ENCODE measurements around the gene CACNA1C.
A peak's percentile ranks its signal among the peaks of the same experiment; 100 is the strongest.

Gene CACNA1C

DNA sequence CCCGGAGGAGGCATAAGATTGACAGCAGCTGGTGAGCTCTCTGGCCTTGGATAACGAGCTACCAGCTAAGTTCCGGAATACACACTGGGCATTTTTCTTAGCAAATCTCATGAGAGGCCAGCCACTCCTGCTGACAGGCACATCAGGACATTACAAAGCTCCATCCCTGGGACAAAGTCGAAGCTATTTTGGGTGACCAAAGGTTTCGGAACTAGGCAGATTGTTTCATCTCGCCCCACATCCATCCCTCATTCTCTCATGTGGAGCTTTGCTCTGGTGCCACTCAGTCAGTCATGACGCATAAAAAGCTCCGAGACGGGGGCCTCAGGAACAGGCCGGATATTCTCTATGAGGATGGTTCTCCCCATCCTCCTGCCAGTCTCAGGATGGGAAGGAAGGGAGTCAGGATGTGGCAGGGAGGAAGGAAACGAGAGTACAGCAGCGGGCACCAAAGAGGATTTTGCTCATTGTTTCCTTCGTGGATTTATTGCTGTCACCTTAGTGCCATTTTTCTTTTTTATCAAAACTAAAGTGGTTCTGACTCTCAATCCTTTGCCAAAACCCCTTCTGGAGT lies 488.9 kb downstream of the CACNA1C start:
- no peak for DNase-seq

GRCh38 chr12:2543801-2544200 lies 491.0 kb downstream of the CACNA1C start:
- DNase-seq = no peak

GRCh38 chr12:2544230-2544629 lies 491.4 kb downstream of the CACNA1C start:
- no peak for DNase-seq

- DNase-seq = no peak
Measured at GRCh38 chr12:2547273-2548044, 494.7 kb downstream of the CACNA1C start.

DNA sequence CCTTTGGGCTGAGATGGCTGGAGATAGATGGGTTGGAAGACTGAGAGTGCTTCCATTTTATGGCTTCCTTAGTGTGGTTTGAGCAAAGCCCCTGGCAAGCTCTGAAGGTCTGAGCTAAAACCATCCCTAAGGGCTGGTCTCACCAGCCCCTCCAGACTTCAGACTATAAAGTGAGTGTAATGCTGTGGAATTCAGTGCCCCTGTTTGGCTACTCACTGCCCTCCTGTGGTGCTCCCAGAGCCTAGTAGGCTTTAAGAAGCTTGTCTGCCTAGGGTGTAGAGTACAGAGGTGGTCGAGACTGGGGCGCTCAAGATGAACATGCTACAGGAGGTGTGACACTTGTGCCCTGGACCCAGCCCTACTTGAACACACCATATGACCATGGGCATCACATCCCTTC lies 495.3 kb downstream of the CACNA1C start:
- DNase-seq = no peak

DNA sequence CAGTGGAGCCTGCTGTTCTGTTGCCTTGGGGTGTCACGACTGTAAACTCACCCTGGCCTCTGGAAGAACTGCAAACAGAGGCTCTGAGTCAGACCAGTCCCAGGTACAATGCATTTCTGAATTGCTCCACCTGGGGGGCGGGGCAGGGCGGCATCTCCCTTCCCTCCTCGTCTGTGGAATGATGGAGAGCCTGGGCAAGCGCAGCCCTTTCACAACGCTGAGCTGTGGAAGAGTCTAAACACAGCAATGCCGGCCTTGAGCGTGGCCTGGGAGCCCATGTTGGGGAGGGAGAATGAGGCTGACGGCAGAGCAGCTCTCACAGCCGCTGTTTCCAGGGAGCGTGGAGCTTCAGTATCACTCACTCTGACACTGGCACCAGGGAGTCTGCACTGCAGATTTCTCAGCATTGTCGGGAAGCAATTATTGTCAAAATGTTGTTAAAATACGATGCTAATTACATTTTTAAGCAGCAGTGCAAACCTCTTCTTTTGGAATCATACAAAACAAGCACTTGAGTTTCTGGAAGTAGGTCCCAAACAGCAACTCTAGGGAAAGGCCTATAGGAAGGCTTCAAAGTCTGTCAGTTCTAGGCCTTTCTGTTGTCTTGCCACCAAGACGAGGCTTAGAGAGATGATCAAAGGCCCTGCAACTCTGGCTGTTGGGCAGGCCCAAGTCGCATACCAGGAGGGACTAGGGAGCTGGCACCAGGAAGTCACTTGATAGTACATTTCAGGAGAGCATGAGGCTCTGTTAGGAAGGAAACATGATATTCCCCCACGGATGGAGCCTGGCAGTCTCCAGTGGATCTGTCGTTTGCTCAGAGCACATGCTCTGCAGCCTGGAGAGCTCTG lies 498.0 kb downstream of the CACNA1C start:
- DNase-seq = peak; percentile 53

- no peak for DNase-seq
Measured at GRCh38 chr12:2551412-2551900, 498.7 kb downstream of the CACNA1C start.

- no peak for DNase-seq
Measured at GRCh38 chr12:2552000-2552756, 499.4 kb downstream of the CACNA1C start.

DNA sequence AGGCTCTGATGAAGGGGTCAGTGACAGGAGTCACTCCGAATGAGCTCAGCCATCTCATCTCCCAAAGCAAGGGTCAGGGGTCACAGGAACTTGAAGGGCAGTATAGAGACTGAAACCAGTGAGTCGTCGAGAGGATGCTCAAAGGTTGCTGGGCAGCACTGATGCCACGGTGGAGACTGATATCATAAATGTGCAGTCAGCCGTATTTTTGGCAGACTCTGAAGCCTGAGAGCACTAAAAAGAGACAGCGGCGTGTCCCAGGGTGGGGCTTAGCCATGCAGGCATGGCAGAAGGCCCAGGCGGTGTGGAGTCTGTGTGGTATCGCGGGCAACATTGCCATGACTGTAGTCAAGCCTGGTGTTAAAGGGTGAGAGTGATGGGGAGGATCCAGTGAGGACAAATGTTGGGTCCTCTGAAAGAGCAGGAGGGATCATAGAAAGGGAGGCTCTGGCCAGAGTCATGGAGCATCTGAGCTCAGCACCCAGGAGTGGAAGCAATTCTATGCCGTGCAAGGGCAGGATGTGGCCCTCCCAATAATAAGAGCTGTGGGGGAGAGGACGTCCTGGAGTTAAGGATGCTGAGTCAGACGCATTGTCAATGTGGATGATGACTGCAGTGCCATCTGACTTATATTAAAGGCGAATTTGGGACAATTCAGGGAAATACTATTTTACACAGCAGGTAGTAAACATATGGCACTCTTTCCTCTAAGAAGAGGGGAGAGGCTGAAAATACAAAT lies 500.8 kb downstream of the CACNA1C start:
- no peak for DNase-seq

- peak; percentile 97 for DNase-seq
Measured at GRCh38 chr12:2555487-2556082, 502.8 kb downstream of the CACNA1C start.

- DNase-seq = no peak
Measured at GRCh38 chr12:2557597-2557996, 504.8 kb downstream of the CACNA1C start.

GRCh38 chr12:2559931-2560330 lies 507.1 kb downstream of the CACNA1C start:
- DNase-seq = no peak

DNA sequence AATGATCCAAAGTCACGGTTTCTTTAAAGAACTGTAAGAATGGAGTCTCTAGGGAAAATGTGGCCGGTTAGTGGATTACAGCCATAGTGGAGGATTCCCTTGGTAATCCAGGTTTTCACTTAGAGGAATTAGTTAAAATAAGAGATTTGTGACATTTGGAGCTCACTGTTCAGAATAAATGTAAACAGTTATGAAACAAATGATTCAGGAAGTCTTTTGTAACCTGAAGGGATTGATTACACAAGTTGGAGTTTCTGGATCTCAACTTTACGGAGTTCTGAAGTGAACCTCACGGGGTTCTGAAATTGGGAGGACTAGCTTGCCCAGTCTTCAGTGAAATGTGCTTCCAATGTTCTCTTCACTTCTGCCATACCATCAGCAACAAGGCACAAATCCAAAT lies 507.6 kb downstream of the CACNA1C start:
- DNase-seq = no peak

- no peak for DNase-seq
Measured at GRCh38 chr12:2561367-2561766, 508.6 kb downstream of the CACNA1C start.

GRCh38 chr12:2562400-2562799 lies 509.6 kb downstream of the CACNA1C start:
- no peak for DNase-seq

- no peak for DNase-seq
Measured at GRCh38 chr12:2563709-2564108, 510.9 kb downstream of the CACNA1C start.

DNA sequence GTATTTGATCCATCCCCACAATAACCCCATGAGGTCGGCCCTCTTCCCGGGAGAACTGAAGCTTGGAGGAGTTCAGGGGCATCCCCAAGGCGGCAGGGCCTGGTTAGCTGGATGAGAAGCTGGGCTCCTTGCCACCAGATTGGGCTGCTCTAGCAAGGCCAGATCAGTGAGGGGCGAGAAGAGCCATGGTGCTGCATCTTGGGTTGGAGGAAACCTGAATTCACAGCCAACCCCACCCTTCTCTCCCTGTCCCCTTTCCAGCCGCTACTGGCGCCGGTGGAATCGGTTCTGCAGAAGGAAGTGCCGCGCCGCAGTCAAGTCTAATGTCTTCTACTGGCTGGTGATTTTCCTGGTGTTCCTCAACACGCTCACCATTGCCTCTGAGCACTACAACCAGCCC lies 513.4 kb downstream of the CACNA1C start:
- DNase-seq = no peak

DNA sequence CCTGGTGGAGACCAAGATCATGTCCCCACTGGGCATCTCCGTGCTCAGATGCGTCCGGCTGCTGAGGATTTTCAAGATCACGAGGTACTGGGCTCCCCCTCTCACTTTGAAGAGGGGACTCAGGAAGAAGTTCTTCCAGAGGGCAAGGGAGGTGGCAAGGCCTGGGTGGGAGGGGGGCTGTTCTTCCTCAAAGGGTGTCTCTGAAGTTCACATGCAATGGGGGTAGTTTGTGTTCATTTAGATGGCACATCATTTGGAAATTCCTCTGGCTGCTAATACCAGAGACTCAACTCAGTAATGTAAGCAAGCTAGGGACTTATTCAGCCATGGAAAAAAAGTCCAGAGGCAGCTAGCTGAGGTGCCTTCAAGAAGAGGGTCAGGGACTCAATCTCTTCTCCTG lies 514.9 kb downstream of the CACNA1C start:
- no peak for DNase-seq

DNA sequence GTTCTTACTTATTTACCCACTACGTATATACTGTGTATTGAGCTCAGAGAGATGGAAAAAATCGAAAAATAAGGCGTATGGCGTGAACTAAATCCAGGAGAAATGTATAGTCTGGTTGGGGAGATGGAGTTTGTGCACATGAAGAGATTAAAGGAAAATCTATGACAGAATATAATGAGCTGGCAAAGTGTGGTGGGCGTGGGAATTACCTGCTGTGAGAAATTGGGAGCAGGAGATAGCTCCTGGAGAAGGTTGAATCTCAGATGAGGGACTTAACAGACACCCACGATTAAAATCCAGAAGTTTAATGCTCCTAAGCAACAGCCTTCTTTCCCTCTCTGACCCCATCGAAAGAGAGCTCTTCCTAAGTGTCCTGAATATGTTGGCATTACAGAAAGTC lies 517.8 kb downstream of the CACNA1C start:
- DNase-seq = no peak

- DNase-seq = peak; percentile 70
Measured at GRCh38 chr12:2574355-2574935, 521.7 kb downstream of the CACNA1C start.

- no peak for DNase-seq
Measured at GRCh38 chr12:2575245-2575644, 522.5 kb downstream of the CACNA1C start.

Data from NCI-H2171 (cell line).